OCI-LY7 (cell line): ENCODE measurements around the gene SCUBE3. TPM values are rescaled to one million over a fixed set of nuclear protein-coding genes. Genes with fewer than 3 reads are reported as not detected.

Source experiments
- BruUV-seq: library from RNA; stranded (reverse); fragments of 400-500 nt; replicated peaks from 2 replicates; lab custom pipeline; 2021; lab: Mats Ljungman, UMichigan
- CTCF ChIA-PET: fragments of 300-600 bp; sonication (Branson Sonifier 250); formaldehyde crosslinking; loops from one replicate; lab custom pipeline; 2022; ENCODE audit warnings: antibody characterized with exemption; ENCODE audit not compliant: unreplicated experiment; lab: Charles Lee
- POLR2A ChIA-PET: fragments of 300-600 bp; sonication (Branson Sonifier 250); formaldehyde crosslinking; loops from one replicate; lab custom pipeline; 2022; ENCODE audit warnings: antibody characterized with exemption; lab: Charles Lee
- DNase-seq: peaks from one replicate; pipeline ENCODE4 v3.0.0-alpha.2; 2015; ENCODE audit warnings: low spot score
- H2AFZ ChIP-seq: fragments of 200-600 bp; sonication (generic), shearing (Covaris generic); 2 replicates; pipeline ENCODE4 v1.6.1; 2014; ENCODE audit warnings: mild to moderate bottlenecking, antibody characterized with exemption, low read length, moderate library complexity
- H3K27ac ChIP-seq: fragments of 200-600 bp; sonication (generic); 2 replicates; pipeline ENCODE4 v1.5.1; 2014; ENCODE audit warnings: mixed run types, low read depth, mild to moderate bottlenecking, moderate library complexity, low read length, inconsistent platforms; ENCODE audit not compliant: poor library complexity, severe bottlenecking
- H3K36me3 ChIP-seq: fragments of 200-600 bp; sonication (generic); 2 replicates; pipeline ENCODE4 v1.6.1; 2014; ENCODE audit warnings: mild to moderate bottlenecking, antibody characterized with exemption, low read length, moderate library complexity, mixed read lengths; ENCODE audit not compliant: insufficient read depth
- H3K4me1 ChIP-seq: fragments of 200-600 bp; sonication (generic); 2 replicates; pipeline ENCODE4 v1.5.1; 2014; ENCODE audit warnings: mild to moderate bottlenecking, low read length; ENCODE audit not compliant: insufficient read depth, poor library complexity, severe bottlenecking
- H3K4me2 ChIP-seq: fragments of 200-600 bp; sonication (generic); 2 replicates; pipeline ENCODE4 v1.6.1; 2014; ENCODE audit warnings: mild to moderate bottlenecking, low read length
- H3K4me3 ChIP-seq: fragments of 200-600 bp; sonication (generic); 2 replicates; pipeline ENCODE4 v1.5.1; 2014; ENCODE audit warnings: mild to moderate bottlenecking, low read depth, low read length; ENCODE audit not compliant: poor library complexity, severe bottlenecking
- H3K79me2 ChIP-seq: fragments of 200-600 bp; sonication (generic); 2 replicates; pipeline ENCODE4 v1.6.1; 2016; ENCODE audit warnings: low read depth, mild to moderate bottlenecking, low read length, moderate library complexity, mixed read lengths; ENCODE audit not compliant: insufficient read depth
- H3K9me2 ChIP-seq: fragments of 200-600 bp; sonication (generic); 2 replicates; pipeline ENCODE4 v1.6.1; 2016; ENCODE audit warnings: mild to moderate bottlenecking, low read length, mixed read lengths; ENCODE audit not compliant: insufficient read depth
- H3K9me3 ChIP-seq: fragments of 200-600 bp; sonication (generic); 2 replicates; pipeline ENCODE4 v1.6.1; 2014; ENCODE audit warnings: mild to moderate bottlenecking, mixed run types, low read length, mixed read lengths
- H4K20me1 ChIP-seq: fragments of 200-600 bp; sonication (generic); 2 replicates; pipeline ENCODE4 v1.6.1; 2014; ENCODE audit warnings: mild to moderate bottlenecking, antibody characterized with exemption, low read length, moderate library complexity, mixed read lengths; ENCODE audit not compliant: insufficient read depth
- EZH2phosphoT487 ChIP-seq: fragments of 200-600 bp; sonication (generic); IDR thresholded peaks from 2 replicates; pipeline ENCODE4 v1.6.1; 2018; ENCODE audit warnings: low read depth, borderline replicate concordance, mild to moderate bottlenecking, mixed run types, antibody characterized with exemption, low read length, moderate library complexity, mixed read lengths
- intact Hi-C: fragments of 100-400 bp; cut with micrococcal nuclease; formaldehyde crosslinking; loops from one replicate; pipeline ENCODE4 v1.10.0; 2022; ENCODE audit not compliant: unreplicated experiment
- total RNA-seq, 2 experiments: library from RNA; depleted of rRNA in 1 of 2; stranded (reverse); fragments of >200 nt in 1 of 2; shearing (Covaris generic) in 1 of 2; gene quantifications; 2 replicates each; pipeline ENCODE4 v1.2.3, GENCODE V29; 2014 to 2022
- TF ChIP-seq, protein P1 (sequence below): fragments of 200-600 bp; sonication (generic); conservative IDR thresholded peaks from 2 replicates; pipeline ENCODE4 v1.5.1; 2014; ENCODE audit warnings: mild to moderate bottlenecking, antibody characterized with exemption, low read length, moderate library complexity, mixed read lengths

Gene SCUBE3
- total RNA-seq, 2 experiments from 2014 or later, result not detected

DNA sequence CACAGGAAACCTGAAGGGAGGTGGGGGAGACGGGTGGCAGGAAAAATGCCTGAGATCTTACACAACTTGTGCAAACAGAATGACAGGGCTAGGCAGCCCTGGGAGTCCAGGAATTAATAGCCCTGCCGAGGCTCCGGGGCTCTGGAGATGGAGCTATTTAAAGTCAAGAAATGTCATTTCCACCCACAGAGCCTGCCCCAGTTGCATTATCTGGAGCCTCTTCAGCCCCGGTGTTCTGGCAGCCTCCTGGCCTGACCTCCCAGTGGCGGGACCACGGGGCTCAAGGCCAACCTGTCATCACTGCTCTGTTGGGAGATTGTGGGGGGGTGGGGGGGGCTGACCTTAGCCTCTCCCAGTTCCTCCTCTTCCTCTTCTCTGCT lies 28.5 kb upstream of the SCUBE3 start:
- TF ChIP-seq, protein P1, sequence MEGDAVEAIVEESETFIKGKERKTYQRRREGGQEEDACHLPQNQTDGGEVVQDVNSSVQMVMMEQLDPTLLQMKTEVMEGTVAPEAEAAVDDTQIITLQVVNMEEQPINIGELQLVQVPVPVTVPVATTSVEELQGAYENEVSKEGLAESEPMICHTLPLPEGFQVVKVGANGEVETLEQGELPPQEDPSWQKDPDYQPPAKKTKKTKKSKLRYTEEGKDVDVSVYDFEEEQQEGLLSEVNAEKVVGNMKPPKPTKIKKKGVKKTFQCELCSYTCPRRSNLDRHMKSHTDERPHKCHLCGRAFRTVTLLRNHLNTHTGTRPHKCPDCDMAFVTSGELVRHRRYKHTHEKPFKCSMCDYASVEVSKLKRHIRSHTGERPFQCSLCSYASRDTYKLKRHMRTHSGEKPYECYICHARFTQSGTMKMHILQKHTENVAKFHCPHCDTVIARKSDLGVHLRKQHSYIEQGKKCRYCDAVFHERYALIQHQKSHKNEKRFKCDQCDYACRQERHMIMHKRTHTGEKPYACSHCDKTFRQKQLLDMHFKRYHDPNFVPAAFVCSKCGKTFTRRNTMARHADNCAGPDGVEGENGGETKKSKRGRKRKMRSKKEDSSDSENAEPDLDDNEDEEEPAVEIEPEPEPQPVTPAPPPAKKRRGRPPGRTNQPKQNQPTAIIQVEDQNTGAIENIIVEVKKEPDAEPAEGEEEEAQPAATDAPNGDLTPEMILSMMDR, result no peak
- TF ChIP-seq EZH2phosphoT487, result no peak
- DNase-seq, result no peak
- Histone ChIP-seq H2AFZ (no peak overlapping the region), H4K20me1 (no peaks in the 10 kb centered on the region), H3K4me2 (no peak overlapping the region), H3K9me3 (no peaks in the 10 kb centered on the region), H3K9me2 (no peaks in the 10 kb centered on the region), H3K36me3 (no peaks in the 10 kb centered on the region), H3K79me2 (no peaks in the 10 kb centered on the region), H3K4me1 (no peaks in the 10 kb centered on the region), H3K4me3 (no peak overlapping the region), H3K27ac (no peak overlapping the region)
- intact Hi-C loops, result no loop called here
- ChIA-PET CTCF (no interaction called here), POLR2A (interaction anchor here (0.6 kb wide), 1 partner anchor 33 kb away, joined by 5 read pairs; no protein-coding TSS in a partner anchor)
- BruUV-seq, result no TSS peak

DNA sequence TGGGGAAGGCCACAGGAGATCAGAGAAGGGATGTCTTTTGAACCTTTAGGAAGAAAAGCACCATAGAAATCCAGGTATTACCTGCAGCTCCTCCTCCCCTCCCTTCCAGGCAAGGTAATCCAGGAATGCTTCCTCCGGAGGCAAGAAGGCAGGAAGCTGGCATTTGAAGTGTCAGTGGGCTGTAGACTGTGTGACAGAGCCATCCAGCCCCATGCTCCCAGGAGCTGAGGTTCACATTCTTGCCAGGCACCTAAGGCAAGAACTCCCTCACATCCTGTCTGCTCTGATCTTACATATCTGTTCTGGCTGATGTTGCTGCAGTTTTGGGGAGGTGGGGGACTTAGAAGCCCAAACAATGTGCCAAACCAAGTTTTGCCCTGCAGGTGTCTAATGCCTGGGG lies 27.8 kb upstream of the SCUBE3 start:
- H3K4me2 ChIP-seq, result no peak overlapping the region
- no peaks in the 10 kb centered on the region for H3K4me1 ChIP-seq
- intact Hi-C loops, result no loop called here
- H3K36me3 ChIP-seq, result no peaks in the 10 kb centered on the region
- no TSS peak for BruUV-seq
- no peak overlapping the region for H3K27ac ChIP-seq
- ChIA-PET CTCF (no interaction called here), POLR2A (no interaction called here)
- no peak overlapping the region for H2AFZ ChIP-seq
- H3K9me2 ChIP-seq, result no peaks in the 10 kb centered on the region
- H3K79me2 ChIP-seq, result no peaks in the 10 kb centered on the region
- no peaks in the 10 kb centered on the region for H4K20me1 ChIP-seq
- H3K9me3 ChIP-seq, result no peaks in the 10 kb centered on the region
- TF ChIP-seq, protein P1, result no peak
- no peak for TF ChIP-seq EZH2phosphoT487
- no peak for DNase-seq
- no peak overlapping the region for H3K4me3 ChIP-seq

DNA sequence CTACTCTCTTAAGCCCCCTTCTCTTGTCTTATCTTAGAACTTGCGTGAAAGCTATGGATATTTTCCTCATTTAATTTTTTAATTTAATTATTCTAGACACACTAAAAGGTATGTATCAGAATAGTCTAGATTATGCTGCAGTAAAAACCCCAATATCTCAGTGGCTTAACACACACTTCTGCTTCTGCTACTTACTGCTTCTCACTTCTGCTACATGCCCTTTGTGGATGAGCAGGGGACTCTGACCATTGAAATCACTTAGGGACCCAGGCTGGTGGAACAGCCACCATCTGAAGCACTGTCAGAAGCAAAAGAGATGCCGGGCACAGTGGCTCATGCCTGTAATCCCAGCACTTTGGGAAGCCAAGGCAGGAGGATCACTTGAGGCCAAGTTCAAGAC lies 27.2 kb upstream of the SCUBE3 start:
- intact Hi-C loops, result no loop called here
- ChIA-PET POLR2A (no interaction called here), CTCF (no interaction called here)
- H3K4me1 ChIP-seq, result no peaks in the 10 kb centered on the region
- no peaks in the 10 kb centered on the region for H3K9me3 ChIP-seq
- no TSS peak for BruUV-seq
- no peak overlapping the region for H2AFZ ChIP-seq
- TF ChIP-seq EZH2phosphoT487, result no peak
- TF ChIP-seq, protein P1, result no peak
- H3K27ac ChIP-seq, result no peak overlapping the region
- no peak for DNase-seq
- no peaks in the 10 kb centered on the region for H3K36me3 ChIP-seq
- H3K9me2 ChIP-seq, result no peaks in the 10 kb centered on the region
- H3K4me3 ChIP-seq, result no peak overlapping the region
- no peaks in the 10 kb centered on the region for H4K20me1 ChIP-seq
- H3K4me2 ChIP-seq, result no peak overlapping the region
- no peaks in the 10 kb centered on the region for H3K79me2 ChIP-seq
